ENCODE data around the gene AEBP2. TPM values are rescaled to one million over a fixed set of nuclear protein-coding genes. Genes with fewer than 3 reads are reported as not detected.

The AEBP2 gene
- total and polyA plus RNA-seq, 2 of the 8 experiments (the other 6 are each of a cell fraction or from before 2014, with no cell fraction given): 13.6 to 61.4 TPM

DNA sequence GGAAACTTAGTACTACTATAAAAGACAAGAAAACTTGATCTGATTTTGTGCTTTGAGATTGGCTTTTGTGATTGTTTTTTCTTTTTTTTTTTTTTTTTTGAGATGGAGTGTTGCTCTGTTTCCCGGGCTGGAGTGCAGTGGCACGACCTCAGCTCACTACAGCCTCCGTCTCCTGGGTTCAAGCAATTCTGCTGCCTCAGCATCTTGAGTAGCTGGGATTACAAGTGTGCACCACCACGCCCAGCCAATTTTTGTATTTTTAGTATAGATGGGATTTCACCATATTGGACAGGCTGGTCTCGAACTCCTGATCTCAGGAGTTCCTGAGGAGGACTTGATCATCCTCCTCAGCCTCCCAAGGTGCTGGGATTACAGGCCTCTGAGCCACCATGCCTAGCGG, 26.4 kb downstream of the AEBP2 start:
- H3K9ac ChIP-seq (replicated peaks in 1 of 4; ENCODE audit: extremely low read depth in 1 of 4, low read depth in 3 of 4, low read length in 3 of 4): no peak overlapping the region
- TF ChIP-seq SP2 (IDR thresholded peaks at IDR 0.05; ENCODE audit: low read length): no peak
- TF ChIP-seq NANOG (IDR thresholded peaks at IDR 0.05; ENCODE audit: insufficient read depth, low read depth, low read length, poor library complexity, severe bottlenecking): no peak
- no peak for TF ChIP-seq ATF2 (IDR thresholded peaks at IDR 0.05; ENCODE audit: low read length)
- H3K18ac ChIP-seq (ENCODE audit: extremely low read depth, low read length): no peak overlapping the region
- CTCF ChIA-PET (ENCODE audit: partially characterized antibody): interaction anchor here (0.6 kb wide), 1 partner anchor 22 kb away, joined by 3 read pairs; no protein-coding TSS in a partner anchor
- H3K23ac ChIP-seq (ENCODE audit: insufficient read length): no peak overlapping the region
- no peak overlapping the region for H4K8ac ChIP-seq (ENCODE audit: extremely low read depth, insufficient read depth, low read length)
- FAIRE-seq (no peak), DNase-seq (ENCODE audit: low read depth in 1 of 2, low spot score in 2 of 2) (peak in 1 of 2 experiments; percentile 17)
- no peak overlapping the region for H3K56ac ChIP-seq (replicated peaks; ENCODE audit: insufficient read length, low read depth, low read length)
- H3K27me3 ChIP-seq (replicated peaks in 1 of 4; ENCODE audit: control insufficient read depth in 3 of 4, extremely low read depth in 1 of 4, insufficient read depth in 3 of 4, low read length in 3 of 4): no peaks in the 10 kb centered on the region
- no peak overlapping the region for H2BK5ac ChIP-seq (ENCODE audit: low read depth, low read length)
- H3K4ac ChIP-seq (replicated peaks; ENCODE audit: insufficient read length, low read depth, low read length): no peak overlapping the region
- peaks cover 0 to 97% of the 10 kb centered on the region in 2 experiments; a peak in 3 of 4 replicates for H3K79me2 ChIP-seq (ENCODE audit: control insufficient read depth in 1 of 2, insufficient read depth in 2 of 2, low read length in 2 of 2)
- no peak overlapping the region for H4K91ac ChIP-seq (replicated peaks; ENCODE audit: insufficient read length, low read length)
- H4K5ac ChIP-seq (ENCODE audit: insufficient read length, low read depth, low read length): no peak overlapping the region
- H3K23me2 ChIP-seq (ENCODE audit: low read depth, low read length): peaks cover 2% of the 10 kb centered on the region; the same call in 1 of the 2 replicates
- H3K9me3 ChIP-seq (ENCODE audit: insufficient read depth in 2 of 2, low read depth in 1 of 2, low read length in 1 of 2): no peaks in the 10 kb centered on the region
- H2AK5ac ChIP-seq (ENCODE audit: low read depth, low read length): no peak overlapping the region
- H3K36me3 ChIP-seq (ENCODE audit: control insufficient read depth in 2 of 4, insufficient read depth in 4 of 4, low read length in 3 of 4): peaks cover 6 to 75% (median 37%) of the 10 kb centered on the region in 4 experiments
- 97% methylated on average over 6 of the region's 6 CpGs; no CpG with 5 or more reads in 1 of the 2 experiments for WGBS, 2 experiments (ENCODE audit: extremely low coverage in 1 of 2, insufficient coverage in 1 of 2, insufficient read length in 1 of 2, insufficient replicate concordance in 2 of 2, low coverage in 1 of 2, low lambda C conversion rate in 2 of 2, missing lambda C conversion rate in 1 of 2)
- no peaks in the 10 kb centered on the region; a peak in 1 of 7 replicates for H3K4me1 ChIP-seq (replicated peaks in 1 of 4; ENCODE audit: control insufficient read depth in 3 of 4, insufficient read depth in 4 of 4, low read length in 3 of 4)
- H4K20me1 ChIP-seq (replicated peaks in 1 of 2; ENCODE audit: control insufficient read depth in 1 of 2, insufficient read depth in 2 of 2, low read length in 2 of 2): peaks cover 5 to 9% of the 10 kb centered on the region in 2 experiments
- POLR2A ChIA-PET (ENCODE audit: partially characterized antibody): interaction anchor here (0.7 to 1.9 kb wide), 3 partner anchors 12 to 67 kb away, joined by 3 to 4 read pairs (median 3); no protein-coding TSS in a partner anchor
- H3K4me2 ChIP-seq (ENCODE audit: insufficient read depth in 1 of 2, low read depth in 2 of 2, low read length in 2 of 2): no peak overlapping the region
- peaks cover 3% of the 10 kb centered on the region; the same call in 1 of the 2 replicates for H3K79me1 ChIP-seq (ENCODE audit: low read depth, low read length)
- no peak overlapping the region for H3K4me3 ChIP-seq (ENCODE audit: extremely low read depth in 1 of 4, insufficient read depth in 2 of 4, low read depth in 3 of 4, low read length in 4 of 4)
- no peak overlapping the region for H2AFZ ChIP-seq (ENCODE audit: low read length)
- H2BK20ac ChIP-seq (ENCODE audit: low read length): no peak overlapping the region
- no peak overlapping the region for H2BK120ac ChIP-seq (replicated peaks; ENCODE audit: low read depth, low read length)
- H3K14ac ChIP-seq (ENCODE audit: insufficient read length): no peak overlapping the region
- H2BK15ac ChIP-seq (ENCODE audit: low read length): no peak overlapping the region
- H3K27ac ChIP-seq (ENCODE audit: low read depth, low read length): no peak overlapping the region
- no peak overlapping the region for H2BK12ac ChIP-seq (ENCODE audit: low read depth, low read length)

Measured in H1 (cell line).